ENCODE results near the gene TCF12.

GRCh38 chr15:57133127-57133968 lies 214.9 kb downstream of the TCF12 start:
- no peak for TF ChIP-seq CREB1 (IDR thresholded peaks at IDR 0.05)
- no peak for TF ChIP-seq CTCF (IDR thresholded peaks at IDR 0.05; ENCODE audit: control extremely low read depth in 1 of 3, insufficient read depth in 1 of 3, low read depth in 1 of 3, low read length in 3 of 3)
- TF ChIP-seq YY1 (IDR thresholded peaks at IDR 0.05; ENCODE audit: low read depth, low read length) = 0 out of 2 replicates have a peak, but pooled peaks have one; percentile 10
- no peak for TF ChIP-seq EP300 (IDR thresholded peaks at IDR 0.05; ENCODE audit: borderline replicate concordance in 1 of 2, low read depth in 2 of 2, low read length in 2 of 2)
- TF ChIP-seq FOSL1 (IDR thresholded peaks at IDR 0.05; ENCODE audit: insufficient read depth, low read depth, low read length) = no peak
- no peak for TF ChIP-seq SP2 (IDR thresholded peaks at IDR 0.05; ENCODE audit: low read length)
- TF ChIP-seq POLR2AphosphoS5 (IDR thresholded peaks at IDR 0.05; ENCODE audit: low read depth, low read length) = no peak
- TF ChIP-seq EGR1 (IDR thresholded peaks at IDR 0.05; ENCODE audit: borderline replicate concordance, low read depth, low read length) = no peak
- TF ChIP-seq E2F6 (IDR thresholded peaks at IDR 0.05) = no peak
- TF ChIP-seq ZNF274 (IDR thresholded peaks at IDR 0.05; ENCODE audit: borderline replicate concordance, extremely low read depth, low read length) = no peak
- TF ChIP-seq KDM5A (IDR thresholded peaks at IDR 0.05; ENCODE audit: low read length) = no peak
